Smooth muscle cell (in vitro differentiated cells): Measurements from ENCODE around the gene TMPRSS9. TPM values are rescaled to one million over a fixed set of nuclear protein-coding genes. Genes with fewer than 3 reads are reported as not detected.

Experiments used
- DNase-seq: peaks from one replicate; lab custom pipeline; 2025; ENCODE audit not compliant: unreplicated experiment; lab: John Stamatoyannopoulos, UW
- H2AFZ ChIP-seq: fragments of 200-600 bp; sonication (generic); 2 replicates; pipeline ENCODE4 v1.6.0; 2016; ENCODE audit warnings: antibody characterized with exemption, low read depth, mild to moderate bottlenecking
- H3F3A ChIP-seq: fragments of 200-600 bp; sonication (generic); 2 replicates; pipeline ENCODE4 v1.6.0; 2017; ENCODE audit warnings: antibody characterized with exemption, low read depth
- H3K27ac ChIP-seq: fragments of 200-600 bp; sonication (generic); 2 replicates; pipeline ENCODE4 v1.5.1; 2016; ENCODE audit warnings: low read depth, mild to moderate bottlenecking
- H3K27me3 ChIP-seq: fragments of 200-600 bp; sonication (generic); 2 replicates; pipeline ENCODE4 v1.6.1; 2016; ENCODE audit warnings: low read depth, mild to moderate bottlenecking
- H3K36me3 ChIP-seq: fragments of 200-600 bp; sonication (generic); 2 replicates; pipeline ENCODE4 v1.5.1; 2016; ENCODE audit warnings: low read depth
- H3K4me1 ChIP-seq: fragments of 200-600 bp; sonication (generic); 2 replicates; pipeline ENCODE4 v1.5.1; 2016; ENCODE audit warnings: low read depth
- H3K4me2 ChIP-seq: fragments of 200-600 bp; sonication (generic); 2 replicates; pipeline ENCODE4 v1.6.0; 2016; ENCODE audit warnings: mild to moderate bottlenecking
- H3K4me3 ChIP-seq: fragments of 200-600 bp; sonication (generic); 2 replicates; pipeline ENCODE4 v1.5.1; 2016; ENCODE audit warnings: mild to moderate bottlenecking
- H3K79me2 ChIP-seq: fragments of 200-600 bp; sonication (generic); 2 replicates; pipeline ENCODE4 v1.6.0; 2016; ENCODE audit warnings: low read depth, mild to moderate bottlenecking
- H3K9ac ChIP-seq: fragments of 200-600 bp; sonication (generic); 2 replicates; pipeline ENCODE4 v1.6.0; 2016; ENCODE audit warnings: low read depth
- H3K9me3 ChIP-seq: fragments of 200-600 bp; sonication (generic); replicated peaks from 2 replicates; pipeline ENCODE4 v1.5.1; 2016; ENCODE audit warnings: low read depth
- H4K20me1 ChIP-seq: fragments of 200-600 bp; sonication (generic); 2 replicates; pipeline ENCODE4 v1.6.0; 2016; ENCODE audit warnings: low read depth
- WGBS: methylation state at CpG from one replicate; pipeline ENCODE4 v1.1.7; 2016; ENCODE audit warnings: low lambda C conversion rate; 5-methylcytosine and 5-hydroxymethylcytosine counted together
- polyA plus RNA-seq: library from polyadenylated mRNA; unstranded; fragments of >200 nt; fragmentation: Nextera tagmentation; extraction: Ambion mirVana; gene quantifications from 2 replicates; pipeline ENCODE4 v1.2.1, GENCODE V29; 2016
- total RNA-seq: library from RNA; depleted of rRNA; stranded (reverse); fragments of >200 nt; gene quantifications from 2 replicates; pipeline ENCODE4 v1.2.3, GENCODE V29; 2014
- TF ChIP-seq, protein P1 (sequence below): fragments of 200-600 bp; sonication (generic); IDR thresholded peaks from 2 replicates; pipeline ENCODE4 v1.5.1; 2017; ENCODE audit warnings: borderline replicate concordance, mild to moderate bottlenecking, antibody characterized with exemption; ENCODE audit not compliant: insufficient read depth, poor library complexity, severe bottlenecking

Gene TMPRSS9
- total and polyA plus RNA-seq, 2 experiments from 2014 or later = 0.05 TPM; not detected in 1

DNA sequence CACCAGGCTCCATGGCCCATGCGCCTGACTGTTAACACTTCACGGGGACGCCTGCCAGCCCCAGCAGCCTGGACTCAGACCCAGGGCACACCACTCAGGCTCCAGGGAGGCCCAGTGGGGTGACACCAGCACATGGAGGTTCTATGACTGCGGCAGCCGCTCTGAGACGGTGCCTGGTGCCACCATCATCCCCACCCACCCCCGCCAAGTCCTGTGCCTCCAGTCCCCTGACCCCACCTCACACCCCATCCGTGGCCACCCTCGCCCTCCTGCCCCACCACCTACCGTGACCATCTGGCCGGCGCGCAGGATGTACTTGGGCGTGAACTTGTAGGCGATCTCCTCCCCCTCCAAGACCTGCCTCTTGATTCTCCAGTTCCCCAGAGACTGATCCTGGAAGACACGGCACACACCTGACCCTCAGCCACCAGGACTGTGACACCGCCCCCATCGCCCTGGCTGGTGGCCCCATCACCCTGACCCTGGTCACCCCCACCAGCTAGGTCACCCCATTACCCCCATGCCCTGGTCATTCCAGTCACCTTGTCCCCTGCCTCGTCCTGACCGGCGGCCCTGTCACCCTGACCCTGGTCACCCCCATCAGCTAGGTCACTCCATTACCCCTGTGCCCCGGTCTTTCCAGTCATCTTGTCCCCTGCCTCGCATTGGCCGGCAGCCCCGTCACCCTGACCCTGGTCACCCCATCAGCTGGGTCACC, 72.2 kb downstream of the TMPRSS9 start:
- TF ChIP-seq, protein P1, sequence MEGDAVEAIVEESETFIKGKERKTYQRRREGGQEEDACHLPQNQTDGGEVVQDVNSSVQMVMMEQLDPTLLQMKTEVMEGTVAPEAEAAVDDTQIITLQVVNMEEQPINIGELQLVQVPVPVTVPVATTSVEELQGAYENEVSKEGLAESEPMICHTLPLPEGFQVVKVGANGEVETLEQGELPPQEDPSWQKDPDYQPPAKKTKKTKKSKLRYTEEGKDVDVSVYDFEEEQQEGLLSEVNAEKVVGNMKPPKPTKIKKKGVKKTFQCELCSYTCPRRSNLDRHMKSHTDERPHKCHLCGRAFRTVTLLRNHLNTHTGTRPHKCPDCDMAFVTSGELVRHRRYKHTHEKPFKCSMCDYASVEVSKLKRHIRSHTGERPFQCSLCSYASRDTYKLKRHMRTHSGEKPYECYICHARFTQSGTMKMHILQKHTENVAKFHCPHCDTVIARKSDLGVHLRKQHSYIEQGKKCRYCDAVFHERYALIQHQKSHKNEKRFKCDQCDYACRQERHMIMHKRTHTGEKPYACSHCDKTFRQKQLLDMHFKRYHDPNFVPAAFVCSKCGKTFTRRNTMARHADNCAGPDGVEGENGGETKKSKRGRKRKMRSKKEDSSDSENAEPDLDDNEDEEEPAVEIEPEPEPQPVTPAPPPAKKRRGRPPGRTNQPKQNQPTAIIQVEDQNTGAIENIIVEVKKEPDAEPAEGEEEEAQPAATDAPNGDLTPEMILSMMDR = no peak
- 98% methylated on average over 19 of the region's 25 CpGs for WGBS
- Histone ChIP-seq H3K4me2 (no peak overlapping the region), H2AFZ (no peak overlapping the region), H3K79me2 (peaks cover under 1% of the 10 kb centered on the region), H3K9ac (no peak overlapping the region), H3K9me3 (no peaks in the 10 kb centered on the region), H3K27me3 (no peaks in the 10 kb centered on the region), H3F3A (peaks cover 6% of the 10 kb centered on the region), H3K4me1 (peaks cover 5% of the 10 kb centered on the region), H4K20me1 (no peaks in the 10 kb centered on the region), H3K36me3 (no peaks in the 10 kb centered on the region), H3K27ac (no peak overlapping the region), H3K4me3 (no peak overlapping the region)
- no peak for DNase-seq

DNA sequence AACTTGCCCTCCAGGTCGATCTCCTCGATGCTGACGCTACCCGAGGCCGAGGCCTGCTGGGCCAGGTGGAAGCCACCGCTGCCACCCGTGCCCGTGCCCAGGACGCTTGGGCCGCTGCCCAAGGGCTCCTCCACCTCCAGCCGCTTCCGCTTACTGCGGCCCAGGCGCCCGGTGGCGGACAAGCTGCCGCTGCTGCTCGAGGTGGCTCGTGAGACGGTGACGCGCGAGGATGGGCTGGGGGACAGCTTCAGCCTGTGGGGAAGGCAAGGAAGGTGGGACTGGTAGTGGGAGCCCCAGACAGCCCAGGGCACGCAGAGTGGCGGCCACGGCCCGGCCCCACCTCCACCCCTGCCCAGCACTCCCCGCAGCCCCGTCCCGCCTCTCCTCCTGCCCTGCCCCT, 73.8 kb downstream of the TMPRSS9 start:
- no peak overlapping the region for H3K4me3 ChIP-seq
- H3K27me3 ChIP-seq = no peaks in the 10 kb centered on the region
- TF ChIP-seq, protein P1 = no peak
- H3K79me2 ChIP-seq = no peaks in the 10 kb centered on the region
- no peaks in the 10 kb centered on the region for H3K4me1 ChIP-seq
- no peaks in the 10 kb centered on the region for H3F3A ChIP-seq
- no peaks in the 10 kb centered on the region for H3K36me3 ChIP-seq
- WGBS = 100% methylated on average over 18 of the region's 30 CpGs
- no peak for DNase-seq
- H3K4me2 ChIP-seq = no peak overlapping the region
- no peaks in the 10 kb centered on the region for H4K20me1 ChIP-seq
- H3K27ac ChIP-seq = no peak overlapping the region
- no peak overlapping the region for H3K9ac ChIP-seq
- H3K9me3 ChIP-seq = no peaks in the 10 kb centered on the region
- H2AFZ ChIP-seq = no peak overlapping the region

DNA sequence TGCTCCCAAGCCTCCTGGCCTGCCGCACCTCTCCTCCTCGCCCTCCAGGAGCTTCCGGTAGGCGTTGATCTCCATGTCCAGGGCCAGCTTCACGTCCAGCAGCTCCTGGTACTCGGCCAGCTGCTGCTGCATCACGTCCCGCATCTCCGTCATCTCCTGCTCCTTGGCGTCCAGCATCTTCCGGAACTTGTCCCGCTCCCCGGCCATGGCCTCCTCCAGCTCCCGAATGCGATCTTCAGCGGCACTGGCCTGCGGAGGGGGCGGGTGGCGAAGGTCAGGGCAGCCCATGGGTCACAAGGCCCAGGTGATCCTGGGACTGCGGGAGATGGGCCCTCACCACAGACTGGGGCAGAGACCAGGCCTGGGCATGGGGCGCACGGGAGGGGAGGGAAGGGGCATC, 74.2 kb downstream of the TMPRSS9 start:
- no peaks in the 10 kb centered on the region for H3K4me1 ChIP-seq
- H3F3A ChIP-seq = no peaks in the 10 kb centered on the region
- no peak overlapping the region for H3K4me3 ChIP-seq
- WGBS = 98% methylated on average over 18 of the region's 22 CpGs
- no peaks in the 10 kb centered on the region for H3K27me3 ChIP-seq
- no peaks in the 10 kb centered on the region for H4K20me1 ChIP-seq
- TF ChIP-seq, protein P1 = no peak
- DNase-seq = no peak
- H3K9ac ChIP-seq = no peak overlapping the region
- no peak overlapping the region for H2AFZ ChIP-seq
- H3K4me2 ChIP-seq = no peak overlapping the region
- no peaks in the 10 kb centered on the region for H3K79me2 ChIP-seq
- no peak overlapping the region for H3K27ac ChIP-seq
- no peaks in the 10 kb centered on the region for H3K9me3 ChIP-seq
- H3K36me3 ChIP-seq = no peaks in the 10 kb centered on the region

DNA sequence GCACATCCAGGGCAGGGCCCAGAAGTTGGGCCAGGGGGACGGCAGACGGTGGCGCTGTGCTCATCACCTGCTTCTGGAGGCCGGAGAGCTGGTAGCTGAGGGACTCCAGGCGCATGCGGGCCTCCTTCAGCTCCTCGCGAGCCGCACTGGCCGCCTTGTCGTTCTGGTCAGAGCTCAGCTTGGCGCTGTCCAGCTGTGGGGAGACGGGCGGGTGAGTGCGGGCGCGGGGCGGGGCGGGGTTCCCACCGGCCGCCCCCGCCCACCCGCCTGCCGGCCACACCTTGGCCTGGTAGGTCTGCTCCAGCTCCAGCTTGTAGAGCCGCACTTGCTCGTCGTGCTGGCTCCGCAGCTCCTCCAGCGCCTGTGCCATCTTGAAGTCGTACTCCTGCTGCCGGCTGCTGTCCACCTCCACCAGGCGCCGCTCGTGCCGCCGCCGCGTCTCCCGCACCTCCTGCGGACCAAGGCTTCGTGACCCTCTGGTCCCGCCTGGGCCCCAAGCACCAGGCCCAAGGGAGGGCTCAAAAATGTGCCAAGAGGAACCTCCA, 74.7 kb downstream of the TMPRSS9 start:
- Histone ChIP-seq H2AFZ (no peak overlapping the region), H3F3A (no peaks in the 10 kb centered on the region), H3K27ac (no peak overlapping the region), H3K4me3 (no peak overlapping the region), H4K20me1 (no peaks in the 10 kb centered on the region), H3K36me3 (no peaks in the 10 kb centered on the region), H3K4me1 (no peaks in the 10 kb centered on the region), H3K79me2 (no peaks in the 10 kb centered on the region), H3K9ac (no peak overlapping the region), H3K4me2 (no peak overlapping the region), H3K9me3 (no peaks in the 10 kb centered on the region), H3K27me3 (no peaks in the 10 kb centered on the region)
- TF ChIP-seq, protein P1 = no peak
- WGBS = 98% methylated on average over 32 of the region's 42 CpGs
- DNase-seq = no peak
